Breast epithelium (tissue), 3 donors: Measurements from ENCODE around the gene IKBKE.

Experiments
- POLR2A ChIP-seq: fragments of 450-650 bp; IDR thresholded peaks from one replicate; pipeline ENCODE4 v1.6.1; 2016; ENCODE audit warnings: antibody characterized with exemption, mild to moderate bottlenecking, moderate library complexity
- TF ChIP-seq, protein P1 (sequence below), 3 donors: fragments of 450-650 bp; IDR thresholded peaks; one replicate each; pipeline ENCODE4 v1.5.1; 2016 to 2017; ENCODE audit warnings: antibody characterized with exemption in 3 of 3, mild to moderate bottlenecking in 3 of 3, moderate library complexity in 3 of 3

DNA sequence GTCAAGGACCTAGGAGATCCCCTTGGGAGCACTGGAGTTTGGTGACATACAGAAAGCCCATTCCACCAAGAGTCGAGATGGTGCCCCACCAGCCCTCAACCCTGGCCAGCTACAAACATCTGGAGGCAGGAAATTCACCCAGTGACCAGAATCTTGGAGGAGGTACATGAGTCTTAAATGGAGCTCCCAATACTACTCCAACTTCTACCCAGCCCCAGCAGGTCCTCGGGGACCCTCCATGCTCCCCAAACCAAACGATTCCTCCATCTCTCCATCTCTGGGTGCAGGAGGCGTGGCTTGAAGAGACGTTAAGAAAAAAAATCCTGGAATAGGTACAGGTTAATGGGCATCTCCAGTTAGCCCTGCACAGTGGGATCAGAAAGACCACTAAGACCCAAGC lies 31.6 kb downstream of the IKBKE start:
- TF ChIP-seq, protein P1, sequence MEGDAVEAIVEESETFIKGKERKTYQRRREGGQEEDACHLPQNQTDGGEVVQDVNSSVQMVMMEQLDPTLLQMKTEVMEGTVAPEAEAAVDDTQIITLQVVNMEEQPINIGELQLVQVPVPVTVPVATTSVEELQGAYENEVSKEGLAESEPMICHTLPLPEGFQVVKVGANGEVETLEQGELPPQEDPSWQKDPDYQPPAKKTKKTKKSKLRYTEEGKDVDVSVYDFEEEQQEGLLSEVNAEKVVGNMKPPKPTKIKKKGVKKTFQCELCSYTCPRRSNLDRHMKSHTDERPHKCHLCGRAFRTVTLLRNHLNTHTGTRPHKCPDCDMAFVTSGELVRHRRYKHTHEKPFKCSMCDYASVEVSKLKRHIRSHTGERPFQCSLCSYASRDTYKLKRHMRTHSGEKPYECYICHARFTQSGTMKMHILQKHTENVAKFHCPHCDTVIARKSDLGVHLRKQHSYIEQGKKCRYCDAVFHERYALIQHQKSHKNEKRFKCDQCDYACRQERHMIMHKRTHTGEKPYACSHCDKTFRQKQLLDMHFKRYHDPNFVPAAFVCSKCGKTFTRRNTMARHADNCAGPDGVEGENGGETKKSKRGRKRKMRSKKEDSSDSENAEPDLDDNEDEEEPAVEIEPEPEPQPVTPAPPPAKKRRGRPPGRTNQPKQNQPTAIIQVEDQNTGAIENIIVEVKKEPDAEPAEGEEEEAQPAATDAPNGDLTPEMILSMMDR (IDR thresholded peaks at IDR 0.05), result no peak
- no peak for TF ChIP-seq POLR2A
